Effector memory CD8-positive, alpha-beta T cell (primary cell): Measurements from ENCODE around the gene PLXNA4.

Source experiments
- ATAC-seq: fragments of 150-1000 bp; cut with Tn5 transposase; replicated peaks from 2 replicates; pipeline ENCODE4 v1.10.0; 2021; ENCODE audit warnings: mild to moderate bottlenecking, moderate library complexity
- DNase-seq, 3 experiments: peaks; one replicate each; pipeline ENCODE4 v3.0.0; 2021
- H3K27ac Mint-ChIP-seq, 2 donors: one replicate each; pipeline ENCODE4 v1.8.0; 2022; ENCODE audit warnings: mild to moderate bottlenecking in 2 of 2, mixed read lengths in 2 of 2, moderate library complexity in 2 of 2
- H3K27me3 Mint-ChIP-seq, 2 donors: one replicate each; pipeline ENCODE4 v1.8.0; 2022; ENCODE audit warnings: mixed read lengths in 2 of 2
- H3K36me3 Mint-ChIP-seq: one replicate; pipeline ENCODE4 v1.8.0; 2022; ENCODE audit warnings: mild to moderate bottlenecking, moderate library complexity, mixed read lengths; ENCODE audit not compliant: insufficient read depth
- H3K4me1 Mint-ChIP-seq, 2 donors: one replicate each; pipeline ENCODE4 v1.8.0; 2022; ENCODE audit warnings: low read depth in 2 of 2, mixed read lengths in 2 of 2
- H3K4me3 Mint-ChIP-seq, 2 donors: one replicate each; pipeline ENCODE4 v1.8.0; 2022; ENCODE audit warnings: mild to moderate bottlenecking in 2 of 2, mixed read lengths in 2 of 2, moderate library complexity in 2 of 2
- H3K9me3 Mint-ChIP-seq, 2 donors: one replicate each; pipeline ENCODE4 v1.8.0; 2022; ENCODE audit warnings: mixed read lengths in 2 of 2

The PLXNA4 gene

GRCh38 chr7:132130497-132130896, 445.8 kb downstream of the PLXNA4 start:
- DNase-seq (no peak), ATAC-seq (no peak)
- H3K9me3 Mint-ChIP-seq = no peaks in the 10 kb centered on the region
- peaks cover 0 to 27% of the 10 kb centered on the region in 2 donors for H3K27me3 Mint-ChIP-seq
- H3K4me3 Mint-ChIP-seq = no peak overlapping the region
- no peaks in the 10 kb centered on the region for H3K36me3 Mint-ChIP-seq
- H3K4me1 Mint-ChIP-seq = no peaks in the 10 kb centered on the region
- no peak overlapping the region for H3K27ac Mint-ChIP-seq

- no peak for ATAC-seq
- Mint-ChIP-seq H3K36me3 (no peaks in the 10 kb centered on the region), H3K9me3 (no peaks in the 10 kb centered on the region), H3K27me3 (peaks cover 16 to 46% of the 10 kb centered on the region in 2 donors), H3K4me3 (no peak overlapping the region), H3K4me1 (no peaks in the 10 kb centered on the region), H3K27ac (no peak overlapping the region)
- no peak for DNase-seq
Observed at GRCh38 chr7:132125872-132126595, 450.2 kb downstream of the PLXNA4 start.

- Mint-ChIP-seq H3K27me3 (peaks cover 16 to 48% of the 10 kb centered on the region in 2 donors), H3K4me1 (no peaks in the 10 kb centered on the region), H3K9me3 (no peaks in the 10 kb centered on the region), H3K27ac (no peak overlapping the region), H3K36me3 (no peaks in the 10 kb centered on the region), H3K4me3 (no peak overlapping the region)
- no peak for DNase-seq
- no peak for ATAC-seq
Observed at GRCh38 chr7:132125096-132125495, 451.2 kb downstream of the PLXNA4 start.

- Mint-ChIP-seq H3K36me3 (no peaks in the 10 kb centered on the region), H3K27ac (no peak overlapping the region), H3K27me3 (peaks cover 16 to 51% of the 10 kb centered on the region in 2 donors), H3K4me3 (no peak overlapping the region), H3K4me1 (no peaks in the 10 kb centered on the region), H3K9me3 (no peaks in the 10 kb centered on the region)
- DNase-seq (no peak), ATAC-seq (no peak)
Observed at GRCh38 chr7:132124575-132124974, 451.7 kb downstream of the PLXNA4 start.

GRCh38 chr7:132123773-132124172, 452.5 kb downstream of the PLXNA4 start:
- H3K27ac Mint-ChIP-seq = no peak overlapping the region
- peaks cover 16 to 51% of the 10 kb centered on the region in 2 donors for H3K27me3 Mint-ChIP-seq

GRCh38 chr7:132122901-132123300, 453.4 kb downstream of the PLXNA4 start:
- ATAC-seq (no peak), DNase-seq (no peak)
- no peaks in the 10 kb centered on the region for H3K9me3 Mint-ChIP-seq
- H3K4me1 Mint-ChIP-seq = no peaks in the 10 kb centered on the region
- H3K4me3 Mint-ChIP-seq = no peak overlapping the region
- H3K27me3 Mint-ChIP-seq = peaks cover 16 to 57% of the 10 kb centered on the region in 2 donors
- H3K36me3 Mint-ChIP-seq = no peaks in the 10 kb centered on the region
- no peak overlapping the region for H3K27ac Mint-ChIP-seq

More at GRCh38 chr7:132123773-132124172, 452.5 kb downstream of the PLXNA4 start:
- Mint-ChIP-seq H3K9me3 (no peaks in the 10 kb centered on the region), H3K4me1 (no peaks in the 10 kb centered on the region), H3K36me3 (no peaks in the 10 kb centered on the region), H3K4me3 (no peak overlapping the region)
- ATAC-seq (no peak), DNase-seq (no peak)

GRCh38 chr7:132121987-132122386, 454.3 kb downstream of the PLXNA4 start:
- ATAC-seq (no peak), DNase-seq (no peak)
- Mint-ChIP-seq H3K9me3 (no peaks in the 10 kb centered on the region), H3K4me3 (no peak overlapping the region), H3K4me1 (no peaks in the 10 kb centered on the region), H3K36me3 (no peaks in the 10 kb centered on the region), H3K27me3 (peaks cover 16 to 57% of the 10 kb centered on the region in 2 donors), H3K27ac (no peak overlapping the region)

- H3K9me3 Mint-ChIP-seq = no peaks in the 10 kb centered on the region
- no peak overlapping the region for H3K27ac Mint-ChIP-seq
- ATAC-seq (no peak), DNase-seq (no peak)
- H3K4me3 Mint-ChIP-seq = no peak overlapping the region
- no peaks in the 10 kb centered on the region for H3K4me1 Mint-ChIP-seq
- peaks cover 7 to 35% of the 10 kb centered on the region in 2 donors for H3K27me3 Mint-ChIP-seq
- no peaks in the 10 kb centered on the region for H3K36me3 Mint-ChIP-seq
Observed at GRCh38 chr7:132118641-132119040, 457.6 kb downstream of the PLXNA4 start.

GRCh38 chr7:132117636-132118035, 458.6 kb downstream of the PLXNA4 start:
- ATAC-seq (no peak), DNase-seq (no peak)
- Mint-ChIP-seq H3K27me3 (peaks cover 4 to 32% of the 10 kb centered on the region in 2 donors), H3K36me3 (no peaks in the 10 kb centered on the region), H3K9me3 (no peaks in the 10 kb centered on the region), H3K27ac (no peak overlapping the region), H3K4me3 (no peak overlapping the region), H3K4me1 (no peaks in the 10 kb centered on the region)

GRCh38 chr7:132117181-132117580, 459.1 kb downstream of the PLXNA4 start:
- no peak overlapping the region for H3K4me3 Mint-ChIP-seq
- no peak overlapping the region for H3K27ac Mint-ChIP-seq
- ATAC-seq (no peak), DNase-seq (no peak)
- H3K4me1 Mint-ChIP-seq = no peaks in the 10 kb centered on the region
- H3K27me3 Mint-ChIP-seq = peaks cover 0 to 27% of the 10 kb centered on the region in 2 donors
- no peaks in the 10 kb centered on the region for H3K36me3 Mint-ChIP-seq
- H3K9me3 Mint-ChIP-seq = no peaks in the 10 kb centered on the region

GRCh38 chr7:132116369-132116768, 459.9 kb downstream of the PLXNA4 start:
- no peaks in the 10 kb centered on the region for H3K36me3 Mint-ChIP-seq
- H3K27ac Mint-ChIP-seq = no peak overlapping the region
- H3K4me3 Mint-ChIP-seq = no peak overlapping the region
- no peak for ATAC-seq
- DNase-seq = no peak
- no peaks in the 10 kb centered on the region for H3K4me1 Mint-ChIP-seq
- H3K9me3 Mint-ChIP-seq = no peaks in the 10 kb centered on the region
- H3K27me3 Mint-ChIP-seq = peaks cover 0 to 19% of the 10 kb centered on the region in 2 donors

- H3K9me3 Mint-ChIP-seq = no peaks in the 10 kb centered on the region
- H3K36me3 Mint-ChIP-seq = no peaks in the 10 kb centered on the region
- DNase-seq = no peak
- no peak for ATAC-seq
- no peaks in the 10 kb centered on the region for H3K4me1 Mint-ChIP-seq
- H3K4me3 Mint-ChIP-seq = no peak overlapping the region
- peaks cover 0 to 19% of the 10 kb centered on the region in 2 donors for H3K27me3 Mint-ChIP-seq
- H3K27ac Mint-ChIP-seq = no peak overlapping the region
Observed at GRCh38 chr7:132115758-132116157, 460.5 kb downstream of the PLXNA4 start.

- H3K4me1 Mint-ChIP-seq = no peaks in the 10 kb centered on the region
- H3K27me3 Mint-ChIP-seq = peaks cover 3 to 16% of the 10 kb centered on the region in 2 donors
- H3K9me3 Mint-ChIP-seq = no peaks in the 10 kb centered on the region
- DNase-seq (no peak), ATAC-seq (no peak)
- H3K4me3 Mint-ChIP-seq = no peak overlapping the region
- no peak overlapping the region for H3K27ac Mint-ChIP-seq
- no peaks in the 10 kb centered on the region for H3K36me3 Mint-ChIP-seq
Observed at GRCh38 chr7:132115028-132115427, 461.2 kb downstream of the PLXNA4 start.

GRCh38 chr7:132114411-132114810, 461.9 kb downstream of the PLXNA4 start:
- no peak for ATAC-seq
- peaks cover 4 to 10% of the 10 kb centered on the region in 2 donors for H3K27me3 Mint-ChIP-seq
- DNase-seq = no peak
- no peak overlapping the region for H3K4me3 Mint-ChIP-seq
- H3K36me3 Mint-ChIP-seq = no peaks in the 10 kb centered on the region
- no peaks in the 10 kb centered on the region for H3K9me3 Mint-ChIP-seq
- H3K27ac Mint-ChIP-seq = no peak overlapping the region
- H3K4me1 Mint-ChIP-seq = no peaks in the 10 kb centered on the region
